Activated naive CD4-positive, alpha-beta T cell (primary cell): ENCODE results near the gene SH2B3.
"Not testable (repeated sequence)": the region's sequence is repeated elsewhere in the genome, so short reads cannot be mapped to it uniquely, and the experiment has no call there.

ENCODE experiments used
- DNase-seq, 4 experiments: peaks; one replicate each; lab custom pipeline; 2025; lab: John Stamatoyannopoulos, UW

Gene SH2B3

DNA sequence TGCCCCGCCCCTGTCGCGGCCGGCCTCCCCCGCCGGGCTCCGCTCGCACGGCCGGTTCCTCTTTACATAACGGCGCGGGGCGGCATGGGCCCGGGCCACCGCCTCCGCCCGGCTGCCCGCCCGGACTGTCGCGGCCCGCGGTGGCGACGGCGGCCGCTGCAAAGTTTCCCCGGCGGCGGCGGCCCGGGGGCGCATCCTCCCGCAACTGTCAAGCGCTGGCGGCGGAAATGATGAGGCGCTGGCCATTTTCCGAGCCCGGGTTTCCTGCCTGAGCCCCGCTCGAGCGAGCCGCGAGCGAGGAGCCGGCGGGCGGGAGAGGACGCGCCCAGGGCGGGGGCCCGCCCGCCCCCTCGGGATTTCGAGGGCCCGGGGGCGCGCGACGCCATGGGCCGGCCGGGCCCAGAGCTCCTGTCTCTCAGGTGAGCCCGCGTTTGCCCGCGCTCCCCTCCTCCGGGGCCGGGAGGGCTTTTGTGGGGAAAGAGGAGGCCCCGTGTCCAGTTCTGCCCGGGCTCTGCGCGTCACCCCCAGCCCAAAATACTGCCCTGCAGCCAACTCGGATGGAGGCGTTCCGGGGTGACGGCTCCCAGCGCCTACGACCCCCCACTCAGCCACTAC is at the start of gene SH2B3:
Gene SH2B3 (plus strand): TSS at position 65 of the 615 bp plus-strand sequence. CDS start 12,223 bp downstream, outside the sequence.
- peak in 3 of 4 experiments; percentile 58 to 82 (median 77) for DNase-seq

DNA sequence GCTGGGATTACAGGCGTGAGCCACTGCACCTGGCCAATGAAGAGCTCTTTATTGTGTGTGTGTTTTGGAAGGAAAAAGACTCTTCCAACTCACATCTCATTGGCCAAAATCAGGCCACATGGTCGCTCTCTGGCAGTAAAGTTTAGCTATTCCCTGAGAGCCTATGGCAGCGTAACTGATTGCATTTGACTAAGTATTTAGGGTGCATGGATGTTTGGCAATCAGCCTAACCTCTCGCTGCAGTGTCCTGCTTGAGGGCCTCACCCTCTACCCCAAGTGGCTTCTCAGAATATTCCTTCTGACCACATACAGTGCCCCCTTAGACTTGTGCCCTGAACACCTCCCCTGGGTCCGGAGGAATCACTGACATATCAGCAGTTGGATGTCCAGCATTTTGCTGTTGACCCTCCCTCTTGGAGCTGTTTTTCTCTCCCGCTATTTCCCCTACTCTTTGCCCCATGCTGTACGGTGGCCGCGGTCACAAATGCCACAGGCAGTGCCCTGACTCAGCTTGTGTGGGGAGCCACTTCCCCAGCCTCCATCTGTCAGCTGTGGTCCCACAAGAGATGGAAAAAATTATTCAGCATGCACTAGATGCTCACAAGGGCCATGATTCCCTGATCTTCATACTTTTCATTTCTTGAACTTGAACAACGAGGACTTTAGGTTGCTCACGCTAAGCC is 46.4 kb upstream of the SH2B3 start:
- no peak for DNase-seq

DNA sequence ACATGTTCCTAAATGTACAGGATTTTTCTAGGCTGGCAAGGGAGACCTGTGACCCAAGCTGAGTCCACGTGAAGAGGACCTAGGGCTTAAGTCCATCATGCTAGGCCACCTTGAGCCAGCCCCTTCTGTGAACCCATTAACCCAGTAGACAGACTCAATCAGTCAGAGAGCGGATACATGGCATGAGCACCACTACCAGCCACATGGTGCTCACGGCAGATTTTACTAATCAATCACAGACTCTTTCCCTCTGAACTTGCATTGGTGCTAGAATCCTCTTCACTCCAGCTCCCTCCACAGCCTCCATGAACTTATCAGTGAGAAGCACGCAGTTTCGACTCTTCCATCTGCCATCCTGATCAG is 45.8 kb upstream of the SH2B3 start:
- no peak for DNase-seq

DNA sequence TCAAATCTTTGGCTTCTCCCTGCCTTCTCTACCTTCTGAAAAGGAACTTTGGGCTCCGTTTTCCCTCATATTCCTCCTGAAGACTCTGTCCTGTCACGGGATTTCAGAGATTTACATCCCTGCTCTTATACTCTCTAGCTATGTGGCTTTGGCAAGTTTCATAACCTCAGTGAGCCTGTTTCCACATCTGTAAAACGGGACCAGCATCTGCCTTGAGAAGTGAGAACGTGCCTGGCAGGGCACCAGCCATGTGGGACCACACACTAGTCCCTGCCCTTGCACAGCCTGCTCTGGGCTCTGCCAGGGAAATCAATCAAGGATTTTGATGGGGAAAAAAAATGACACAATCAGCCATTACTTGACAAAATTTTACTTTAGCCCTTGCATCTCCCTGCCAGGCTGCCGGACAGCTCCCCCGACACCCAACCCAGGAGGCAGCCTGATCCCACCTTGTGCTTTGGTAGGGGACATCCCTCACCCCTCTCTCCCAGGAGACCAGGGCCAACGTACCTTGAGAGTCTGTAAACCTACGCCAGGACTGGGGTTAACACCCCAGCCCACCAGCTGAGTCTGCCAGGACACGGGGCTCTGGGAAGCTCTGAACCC is 45.3 kb upstream of the SH2B3 start:
- DNase-seq, result no peak

DNA sequence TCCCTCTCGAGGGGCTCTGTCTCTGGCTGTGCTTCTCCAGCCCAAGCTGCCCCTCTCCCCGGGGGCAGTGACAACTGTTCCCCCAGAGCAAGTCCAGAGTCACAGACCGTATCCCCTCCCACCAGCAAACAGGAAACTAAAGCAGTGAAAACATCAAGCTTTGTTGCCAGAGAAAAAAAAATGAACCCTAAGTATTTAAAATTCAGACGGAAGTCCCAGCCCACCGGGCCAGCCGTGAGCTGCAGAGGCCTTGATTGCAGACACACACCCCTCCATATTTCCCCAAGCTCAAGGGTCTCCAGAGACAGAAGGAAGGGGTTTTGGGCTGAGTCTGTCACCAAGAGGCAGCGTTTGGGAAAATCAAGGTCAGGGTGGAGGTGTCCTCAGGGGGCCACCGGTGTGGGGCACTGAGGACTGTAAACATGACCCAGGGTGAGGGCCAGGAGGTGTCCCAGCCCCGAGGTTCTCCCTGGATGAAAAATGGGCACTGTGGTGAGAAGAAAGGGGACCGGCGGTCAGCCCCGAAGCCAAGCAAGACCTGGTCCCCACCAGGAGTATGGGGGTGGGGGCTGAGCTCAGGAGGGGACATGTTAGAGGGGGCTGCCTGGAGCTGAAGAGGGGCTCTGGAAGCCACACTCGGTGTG is 44.5 kb upstream of the SH2B3 start:
- no peak for DNase-seq

DNA sequence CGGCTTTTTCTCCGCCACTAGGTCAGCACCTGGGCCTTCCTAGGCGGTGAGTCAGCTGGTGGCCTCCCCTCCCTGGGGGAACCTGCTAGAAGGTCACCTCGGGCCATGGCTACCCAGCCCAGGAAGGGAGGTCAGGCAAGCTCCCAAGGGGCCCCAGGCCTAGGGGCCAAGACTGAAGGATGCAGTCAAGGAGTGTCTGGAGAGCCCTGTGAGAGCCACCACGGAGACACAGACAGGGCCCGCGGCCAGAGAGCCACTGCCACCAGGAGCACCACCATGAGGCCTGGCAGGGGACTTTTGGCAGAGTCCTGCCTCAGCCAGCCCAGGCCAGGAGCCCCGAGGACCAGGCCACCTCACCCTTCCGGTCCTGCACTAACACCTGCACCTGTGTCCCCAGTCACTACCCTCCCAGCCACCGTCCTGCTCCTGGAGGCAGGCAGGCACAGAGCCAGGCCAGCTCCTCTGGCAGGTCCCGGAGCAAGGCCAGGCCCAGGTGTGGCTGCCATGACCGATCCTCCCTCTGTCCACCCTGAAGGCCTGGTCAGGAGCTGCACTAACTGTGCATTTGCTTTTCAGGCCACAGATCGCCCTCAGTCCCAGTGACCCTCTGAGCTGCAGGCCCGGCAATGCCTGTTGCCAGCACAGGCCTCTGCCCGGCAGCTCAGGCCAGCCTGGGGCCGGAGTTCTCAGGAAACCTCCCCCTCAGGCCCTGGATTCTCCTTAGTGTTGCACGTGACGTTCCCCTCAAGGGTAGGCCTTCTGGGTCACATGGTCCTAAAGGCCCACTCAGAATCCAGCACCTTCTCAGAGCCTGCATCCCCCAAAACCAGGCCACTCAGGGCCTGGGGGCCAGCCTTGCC is 43.8 kb upstream of the SH2B3 start:
- DNase-seq, result no peak

DNA sequence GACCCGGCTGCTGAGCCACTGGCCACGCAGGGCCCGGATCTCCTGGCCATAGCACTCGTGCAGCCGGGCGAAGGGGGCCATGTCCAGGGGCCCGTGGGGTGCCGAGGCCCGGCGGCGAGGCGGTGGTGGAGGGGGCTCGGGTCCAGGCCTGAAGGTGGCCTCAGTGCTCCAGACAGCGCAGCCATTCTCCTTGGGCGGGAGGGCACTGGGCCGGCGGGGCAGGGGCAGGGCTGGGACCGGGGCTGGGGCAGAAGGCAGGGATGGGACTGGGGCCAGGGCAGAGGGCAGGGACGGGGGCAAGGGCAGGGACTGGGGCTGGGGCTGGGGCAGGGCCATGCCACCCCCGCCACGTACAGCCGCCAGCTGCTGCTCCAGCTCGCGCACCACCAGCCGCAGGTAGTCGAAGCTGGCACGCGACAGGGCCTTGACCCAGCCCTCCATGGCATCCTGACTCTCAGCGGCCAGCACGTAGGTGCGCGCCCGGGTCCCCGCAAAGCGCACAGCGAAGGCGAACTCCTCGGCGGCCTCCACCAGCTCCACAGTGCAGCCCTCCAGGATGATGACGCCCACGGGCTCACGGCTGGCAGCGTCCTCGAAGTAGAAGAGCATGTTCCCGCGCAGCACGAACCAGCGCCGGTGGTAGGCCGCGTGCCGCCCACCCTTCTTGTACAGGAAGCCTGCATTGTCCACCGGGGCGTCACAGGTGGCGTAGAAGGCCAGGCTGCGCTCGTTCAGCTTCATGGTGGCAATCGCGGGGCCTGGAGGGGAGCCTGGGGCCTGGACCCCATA is 42.8 kb upstream of the SH2B3 start:
- DNase-seq, result no peak

DNA sequence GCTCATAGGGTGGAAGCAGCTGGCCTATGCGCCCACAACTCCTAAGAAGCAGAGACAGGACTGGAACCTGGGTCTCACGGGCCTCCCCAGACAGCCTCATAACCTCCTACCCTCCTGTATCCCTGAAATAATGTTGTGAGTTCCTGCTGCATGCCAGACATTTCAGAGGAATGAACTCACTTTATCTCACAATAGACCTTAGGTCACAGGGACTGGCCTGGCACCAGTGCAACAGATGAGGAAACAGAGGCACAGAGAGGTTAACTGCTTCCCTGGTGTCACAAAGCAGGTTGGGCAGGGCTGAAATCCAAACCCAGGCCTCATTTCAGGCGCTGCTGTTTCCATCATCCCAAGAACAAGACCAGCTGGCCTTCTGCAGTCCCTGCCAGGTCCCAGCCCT is 42.1 kb upstream of the SH2B3 start:
- DNase-seq, result no peak

DNA sequence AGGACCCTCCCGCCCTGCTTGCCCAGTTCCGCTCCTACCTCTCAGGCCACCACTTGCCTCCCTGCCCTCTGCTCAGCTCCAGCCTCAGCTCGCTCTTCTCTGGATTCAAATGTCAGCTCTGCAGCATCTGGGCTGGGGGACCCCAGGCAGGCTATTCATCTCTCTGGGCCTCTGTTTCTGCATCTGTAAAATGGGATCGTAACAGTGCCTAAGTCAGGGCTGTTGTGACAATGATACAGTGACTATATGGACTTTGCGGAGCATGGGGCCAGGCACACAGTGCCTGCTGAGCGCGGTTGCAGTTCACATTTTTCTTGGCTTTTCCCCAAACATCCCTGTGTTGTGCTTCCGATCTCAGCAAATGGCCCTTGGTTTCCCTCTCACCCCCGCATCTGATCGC is 39.6 kb upstream of the SH2B3 start:
- DNase-seq, result no peak

DNA sequence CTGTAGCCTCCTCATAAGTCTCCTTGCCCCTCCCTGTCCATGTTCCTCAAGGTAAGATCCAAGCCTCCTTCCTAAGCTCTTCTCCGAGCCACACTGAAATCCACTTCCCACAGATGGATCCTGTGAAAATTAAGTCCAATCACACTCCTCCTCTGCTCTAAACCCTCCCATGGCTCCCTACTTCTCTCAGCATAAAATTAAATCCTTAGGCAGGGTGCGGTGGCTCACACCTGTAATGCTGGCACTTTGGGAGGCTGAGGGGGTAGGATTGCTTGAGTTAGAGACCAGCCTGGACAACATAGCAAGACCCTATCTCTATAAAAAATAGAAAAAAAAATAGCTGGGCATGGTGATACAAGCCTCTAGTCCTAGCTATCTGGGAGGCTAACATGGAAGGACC is 39.1 kb upstream of the SH2B3 start:
- DNase-seq, result no peak

DNA sequence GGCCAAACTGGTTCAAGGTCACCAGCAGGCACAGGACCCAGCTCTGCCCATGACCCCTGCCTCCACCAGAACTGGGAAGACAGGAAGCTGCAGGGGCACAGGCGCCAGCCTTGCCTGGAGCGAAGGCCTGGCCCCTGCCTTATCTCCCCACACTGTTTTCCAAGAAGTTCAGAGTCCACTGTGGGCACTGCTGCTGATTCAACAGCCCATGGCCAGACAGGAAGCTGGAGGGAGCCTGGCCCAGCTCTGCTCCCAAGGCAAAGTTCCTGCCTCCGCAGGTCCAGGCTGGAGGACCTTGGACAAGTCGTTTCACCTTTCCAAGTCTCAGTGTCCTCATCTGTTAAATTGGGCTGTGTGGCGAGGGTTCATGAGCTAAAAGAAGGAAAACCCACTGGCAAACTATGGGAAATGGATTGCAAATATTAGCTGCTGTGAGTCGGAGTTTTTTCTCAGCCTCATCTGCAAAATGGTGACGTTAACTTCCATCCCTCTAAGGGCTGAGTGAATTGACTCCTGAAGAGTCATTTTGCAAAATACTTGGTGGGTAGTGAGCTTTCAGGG is 38.0 kb upstream of the SH2B3 start:
- DNase-seq, result no peak

DNA sequence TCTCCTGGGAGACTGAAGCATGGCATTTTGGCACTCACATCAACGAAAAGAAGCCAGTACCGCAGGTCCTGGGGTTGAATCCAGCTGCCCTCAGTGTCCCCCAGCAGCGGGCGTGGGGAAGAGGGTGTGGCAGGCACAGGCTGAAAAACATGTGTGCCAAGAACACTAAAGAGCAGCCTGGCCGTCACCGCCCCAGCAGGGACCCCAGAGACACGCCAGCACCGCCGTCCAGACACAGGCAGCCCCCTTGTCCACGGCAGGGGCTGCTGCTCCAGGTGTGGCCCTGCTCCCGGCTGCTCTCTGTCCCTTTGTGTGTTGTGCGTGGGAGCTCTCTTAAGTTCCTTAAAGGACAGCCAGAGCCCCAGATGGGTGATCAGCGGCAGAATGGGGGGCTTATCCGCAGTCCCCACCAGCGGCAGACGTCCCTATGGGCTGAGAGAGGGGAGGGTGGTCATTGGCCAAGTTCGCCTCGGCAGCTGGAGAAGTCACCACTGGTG is 37.4 kb upstream of the SH2B3 start:
- no peak for DNase-seq

DNA sequence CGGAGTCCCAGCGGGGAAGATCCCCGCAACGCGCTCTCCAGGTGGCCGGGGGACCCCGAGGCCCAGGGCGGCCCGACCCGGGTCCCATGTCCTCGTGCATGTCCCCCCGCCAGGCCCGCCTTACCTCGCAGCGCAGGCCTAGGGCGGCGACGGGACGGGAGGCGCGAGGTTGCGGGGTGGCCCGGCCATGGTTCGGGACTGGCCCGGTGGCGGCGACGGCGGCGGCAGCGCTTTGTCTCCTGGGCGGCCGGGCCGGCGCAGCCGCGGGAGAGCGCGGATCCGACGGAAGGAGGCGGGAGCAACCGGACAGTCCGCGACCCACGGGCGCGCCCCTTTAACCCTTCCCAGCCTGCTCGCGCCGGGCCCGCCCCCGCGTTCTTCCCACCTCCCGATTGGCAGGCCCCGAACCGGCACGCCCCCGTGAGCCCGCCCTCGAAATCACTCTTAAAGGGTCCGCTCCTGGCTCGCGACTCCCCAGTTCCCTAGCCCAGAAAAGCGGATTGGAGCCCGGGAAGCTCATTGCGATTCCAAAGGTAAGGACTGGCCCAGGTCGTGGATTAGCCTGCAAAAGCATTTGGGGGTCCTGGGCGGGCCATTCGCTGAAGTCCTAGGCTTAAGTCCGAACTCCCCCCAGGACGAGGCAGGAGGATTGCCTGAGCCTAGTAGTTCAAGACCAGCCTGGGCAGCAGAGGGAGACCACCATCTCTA is 36.8 kb upstream of the SH2B3 start, which contains the start of gene PHETA1:
Gene PHETA1 (minus strand): TSS at position 308 of the 708 bp plus-strand sequence. CDS start 5,668 bp downstream, outside the sequence.
- peak; percentile 43 to 67 (median 48) for DNase-seq

DNA sequence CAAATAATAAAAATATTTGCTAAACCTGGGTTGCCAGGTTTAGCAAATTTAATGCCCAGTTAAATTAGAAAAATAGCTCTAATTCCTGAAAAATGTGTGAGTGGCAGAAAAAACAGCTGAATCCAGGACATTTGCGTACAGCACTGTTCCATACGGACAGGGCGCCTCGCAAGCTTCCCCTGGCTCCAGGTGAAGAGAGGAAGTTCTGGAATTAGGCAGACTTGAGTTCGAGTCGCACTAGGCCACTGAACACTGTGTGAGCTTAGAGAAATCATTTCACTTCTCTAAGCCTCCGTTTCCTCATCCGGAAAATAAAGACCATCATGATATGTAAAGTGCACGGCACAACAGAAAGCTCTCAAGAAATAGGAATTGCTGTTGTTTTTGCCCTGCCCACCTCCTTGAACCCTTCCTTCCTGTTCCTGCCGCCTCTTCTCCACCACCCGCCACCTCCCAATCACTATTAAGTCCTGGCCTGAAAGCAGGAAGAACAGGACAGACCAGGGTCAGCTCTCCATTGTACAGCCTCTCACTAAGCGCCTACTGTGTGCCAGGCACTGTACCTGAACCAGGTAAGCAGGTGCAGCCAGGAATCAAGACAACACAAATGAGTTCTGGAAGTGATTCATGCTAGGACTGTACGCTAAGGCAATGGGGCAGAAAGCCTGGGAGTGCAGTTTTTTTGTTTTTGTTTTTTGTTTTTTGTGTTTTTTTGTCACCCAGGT is 36.1 kb upstream of the SH2B3 start:
- DNase-seq, result no peak

DNA sequence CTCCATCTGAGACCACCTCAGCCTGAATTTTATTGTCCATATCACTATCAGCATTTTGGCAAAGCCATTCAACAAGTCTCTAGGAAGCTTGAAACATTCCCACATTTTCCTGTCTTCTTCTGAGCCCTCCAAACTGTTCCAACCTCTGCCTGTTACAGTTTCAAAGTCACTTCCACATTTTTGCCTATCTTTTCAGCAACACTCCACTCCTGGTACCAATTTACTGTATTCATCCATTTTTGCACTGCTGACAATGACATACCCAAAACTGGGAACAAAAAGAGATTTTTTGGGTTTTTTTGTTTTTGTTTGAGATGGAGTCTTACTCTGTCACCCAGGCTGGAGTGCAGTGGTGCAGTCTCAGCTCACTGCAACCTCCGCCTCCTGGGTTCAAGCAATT is 32.5 kb upstream of the SH2B3 start:
- not testable (repeated sequence) for DNase-seq

DNA sequence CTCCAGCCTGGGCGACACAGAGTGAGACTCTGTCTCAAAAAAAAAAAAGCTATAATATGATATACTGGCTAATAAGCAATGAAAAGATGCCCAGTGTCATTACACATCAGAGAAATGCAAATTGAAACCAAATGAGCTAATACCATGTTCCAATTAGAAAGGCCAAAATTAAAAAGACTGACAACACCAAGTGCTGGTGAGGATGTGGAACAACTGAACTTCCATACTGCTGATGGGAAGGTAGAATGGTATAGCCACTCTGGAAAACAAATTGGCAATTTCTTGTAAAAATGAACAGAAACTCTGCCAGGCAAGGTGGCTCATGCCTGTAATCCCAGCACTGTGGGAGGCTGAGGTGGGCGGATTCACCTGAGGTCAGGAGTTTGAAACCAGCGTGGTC is 28.3 kb upstream of the SH2B3 start:
- DNase-seq, result no peak

DNA sequence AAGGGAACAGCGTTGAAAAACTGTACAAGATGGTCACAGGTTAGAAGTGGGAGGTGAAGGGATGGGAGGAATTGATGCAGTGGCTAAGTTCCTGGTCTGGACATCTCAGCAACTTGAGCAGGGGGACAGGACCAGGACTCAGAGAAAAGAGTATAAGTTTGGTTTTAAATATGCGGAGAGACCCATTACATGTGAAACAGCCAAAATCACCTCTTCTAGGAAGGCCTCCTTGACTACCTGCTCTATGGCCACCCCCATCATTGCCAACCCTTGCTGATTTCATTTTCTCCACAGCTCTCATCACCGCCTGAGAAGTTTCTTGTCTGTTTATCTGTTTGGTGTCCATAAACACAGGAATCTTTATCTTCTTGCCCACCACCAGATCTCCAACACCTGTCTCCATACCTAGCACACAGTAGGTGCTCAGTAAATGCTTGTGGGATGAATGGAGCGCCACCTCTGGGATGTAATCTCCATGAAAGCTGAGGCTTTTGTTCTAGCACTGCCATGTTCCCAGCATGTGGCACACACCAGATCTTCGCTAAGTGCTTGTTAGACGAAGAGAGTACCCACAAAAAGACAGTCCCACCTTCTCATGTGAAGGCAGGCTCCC is 25.7 kb upstream of the SH2B3 start:
- no peak for DNase-seq

DNA sequence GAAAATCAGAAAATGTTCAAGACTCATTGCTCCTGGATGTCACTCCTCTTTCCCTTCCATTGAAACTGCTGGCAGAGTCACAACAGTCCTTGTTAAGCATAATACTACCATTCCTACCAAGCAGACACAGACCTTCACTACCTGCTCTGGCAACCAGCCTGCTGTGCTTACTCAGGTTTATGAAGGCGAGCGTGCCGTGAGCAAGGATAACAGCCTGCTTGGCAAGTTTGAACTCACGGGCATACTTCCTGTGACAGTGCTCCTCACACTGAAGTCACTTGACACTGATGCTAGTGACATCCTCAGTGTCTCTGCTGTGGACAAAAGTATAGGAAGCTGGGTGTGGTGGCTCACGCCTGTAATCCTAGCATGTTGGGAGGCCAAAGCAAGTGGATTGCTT is 21.1 kb upstream of the SH2B3 start:
- no peak for DNase-seq

DNA sequence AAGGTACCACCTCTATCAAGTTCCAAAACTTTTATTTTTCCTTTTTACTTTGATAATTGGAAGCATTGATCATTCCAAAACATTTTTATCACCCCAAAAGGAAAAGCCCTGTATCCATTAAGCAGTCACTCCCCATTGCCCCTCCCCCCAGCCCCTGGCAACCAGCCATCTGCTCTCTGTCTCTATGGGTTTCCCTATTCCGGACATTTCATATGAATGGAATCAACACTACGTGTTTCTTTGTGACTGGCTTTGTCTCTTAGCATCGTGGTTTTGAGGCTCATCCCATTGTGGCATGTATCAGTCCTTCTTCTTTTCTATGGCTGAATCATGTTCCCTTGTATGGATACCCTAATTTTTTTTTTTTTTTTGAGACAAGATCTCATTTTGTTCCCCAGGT is 18.8 kb upstream of the SH2B3 start:
- DNase-seq, result no peak
